CD4-positive, alpha-beta T cell treated with Interleukin-6 at 100 ng/mL for 8 hours (primary cell): Measurements from ENCODE around the gene ADGRF3.
"Not testable (repeated sequence)": the region's sequence is repeated elsewhere in the genome, so short reads cannot be mapped to it uniquely, and the experiment has no call there.

ENCODE experiments used
- DNase-seq: peaks from one replicate; pipeline ENCODE4 v3.0.0-alpha.2; 2020; ENCODE audit warnings: mixed read lengths, low spot score

ADGRF3 gene

DNA sequence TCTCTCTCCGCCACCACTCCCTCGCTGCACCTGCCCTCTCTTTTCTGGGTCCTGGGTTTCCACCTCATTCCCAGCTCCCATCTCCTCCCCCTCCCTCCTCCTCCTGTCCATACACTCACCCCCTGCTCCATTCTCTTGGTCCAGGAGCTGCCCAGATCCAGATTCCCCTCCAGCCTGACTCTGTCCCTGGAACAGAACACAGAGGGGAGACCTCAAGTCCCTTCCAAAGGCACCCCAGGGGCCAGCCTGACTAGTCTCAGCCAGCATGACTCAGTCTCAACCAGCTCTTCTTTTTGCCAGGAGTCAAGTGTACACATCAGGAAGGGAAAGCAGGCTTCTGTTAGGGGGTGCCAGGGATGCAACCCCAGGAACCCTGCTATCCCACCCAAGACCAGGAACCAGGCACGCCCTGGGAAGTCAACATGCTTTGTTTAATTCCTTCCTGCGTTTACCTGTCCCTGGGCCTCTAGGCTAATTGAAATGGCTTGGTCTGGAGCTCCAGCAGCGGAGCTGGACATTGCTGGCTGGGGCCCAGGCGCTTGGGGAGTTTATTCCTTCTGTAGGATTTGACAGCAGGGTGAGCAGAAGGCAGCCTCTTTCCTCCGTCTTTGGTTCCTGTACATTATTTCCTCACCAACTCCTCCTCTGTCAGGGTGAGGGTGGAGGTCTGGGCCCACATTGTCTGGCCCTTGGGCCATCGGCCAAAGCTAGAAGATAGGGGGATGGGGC is 29.0 kb downstream of the ADGRF3 start:
- DNase-seq: no peak

DNA sequence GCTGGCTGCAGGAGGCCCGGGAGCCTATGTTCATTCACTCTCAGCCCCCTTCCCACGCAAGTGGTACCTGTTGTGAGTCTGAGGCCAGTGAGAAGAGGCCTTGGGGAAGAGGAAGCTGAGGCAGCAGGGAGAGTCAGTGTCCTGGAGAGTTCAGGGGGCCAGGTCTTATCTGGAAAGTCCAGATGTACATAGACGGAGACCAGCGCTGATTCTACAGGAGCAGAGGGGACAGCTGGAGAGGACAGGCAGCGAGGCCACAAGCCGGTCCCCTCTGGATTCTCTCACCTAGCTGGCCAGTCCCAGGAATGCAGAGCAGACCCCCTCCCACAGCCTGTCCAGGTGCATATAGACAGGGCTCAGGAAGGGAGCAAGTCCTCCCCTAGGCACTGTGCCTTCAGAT is 29.7 kb downstream of the ADGRF3 start:
- no peak for DNase-seq

DNA sequence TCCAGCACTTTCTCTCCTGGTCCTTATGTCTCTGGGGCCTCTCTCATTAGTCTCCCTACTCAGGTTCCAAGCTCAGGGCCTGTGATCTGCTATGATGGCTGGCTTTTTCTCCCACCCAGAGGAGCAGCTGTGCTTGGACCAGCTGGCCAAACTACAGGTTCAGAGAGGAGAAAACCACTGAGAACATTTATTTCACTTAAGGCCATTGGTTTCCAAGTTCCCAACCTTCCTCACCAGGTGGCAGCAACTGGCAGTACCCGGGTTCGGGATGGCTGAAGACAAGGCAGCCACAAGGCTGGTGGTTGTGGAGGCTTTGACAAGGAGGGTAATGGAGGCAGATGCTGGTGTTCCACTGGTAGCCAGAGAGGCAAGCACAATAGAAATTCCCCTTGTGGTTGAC is 30.5 kb downstream of the ADGRF3 start:
- no peak for DNase-seq

DNA sequence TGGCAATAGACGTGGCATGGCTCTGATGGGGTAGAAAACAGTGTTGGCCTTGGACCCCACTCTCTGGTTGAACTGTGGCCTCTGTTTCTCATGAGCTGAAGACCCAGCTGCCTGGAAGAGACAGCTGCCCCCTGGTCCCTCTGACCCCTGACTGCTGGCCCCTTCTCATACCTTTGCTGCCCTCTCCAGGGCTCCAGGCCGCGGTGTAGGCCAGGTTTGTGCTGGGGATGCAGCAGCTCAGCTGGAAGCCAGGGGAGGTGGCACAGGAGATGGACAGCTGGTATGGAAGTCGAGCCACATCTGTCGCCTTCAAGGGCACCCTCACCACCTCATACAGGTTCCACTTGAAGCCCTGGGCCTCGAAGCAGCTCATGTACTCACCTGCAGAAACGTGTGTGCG is 32.3 kb downstream of the ADGRF3 start:
- DNase-seq: no peak

- DNase-seq: no peak
These were observed 33.1 kb downstream of the ADGRF3 start for GRCh38 chr2:26313446-26313845.

DNA sequence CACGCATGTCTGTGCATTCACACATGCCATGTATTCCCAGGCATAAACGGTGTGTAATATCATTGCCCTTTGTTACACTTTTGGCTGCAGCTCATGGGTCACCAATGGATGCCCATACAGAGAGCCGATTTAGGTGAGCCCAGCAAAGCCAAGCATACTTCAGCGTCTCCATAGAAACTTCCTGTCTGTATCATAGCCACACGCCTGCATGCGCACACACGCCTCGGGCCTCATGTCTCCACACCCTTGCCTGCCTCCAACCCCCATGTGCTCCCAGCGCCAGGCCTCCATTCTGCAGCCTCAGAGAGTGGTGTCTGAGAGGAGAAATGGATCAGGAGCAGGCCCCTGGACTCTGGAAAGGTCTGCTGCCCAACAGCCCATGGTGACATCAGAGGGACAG is 34.1 kb downstream of the ADGRF3 start:
- no peak for DNase-seq

- no peak for DNase-seq
These were observed 36.7 kb downstream of the ADGRF3 start for GRCh38 chr2:26309921-26310320.

DNA sequence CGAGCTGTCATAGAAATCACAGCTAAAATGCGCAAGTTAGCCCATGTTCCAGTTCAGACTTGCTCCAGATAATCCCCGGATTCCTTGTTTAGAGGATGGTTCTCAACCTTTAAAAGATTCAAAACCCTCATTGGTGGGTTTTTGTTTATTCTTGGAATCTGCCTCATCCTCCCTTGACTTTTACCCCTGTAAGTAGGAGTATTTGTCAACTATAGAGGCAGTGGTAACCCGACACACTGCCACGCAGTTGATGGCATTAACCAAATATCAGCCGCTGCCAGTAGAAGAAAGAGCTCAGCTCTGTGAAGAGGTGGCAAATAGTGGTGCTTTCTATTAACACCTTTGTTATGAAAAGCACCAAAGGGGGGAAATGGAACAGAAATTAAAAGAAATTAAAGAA is 41.0 kb downstream of the ADGRF3 start:
- DNase-seq: no peak

GRCh38 chr2:26305094-26305493 is 41.5 kb downstream of the ADGRF3 start:
- DNase-seq: not testable (repeated sequence)

DNA sequence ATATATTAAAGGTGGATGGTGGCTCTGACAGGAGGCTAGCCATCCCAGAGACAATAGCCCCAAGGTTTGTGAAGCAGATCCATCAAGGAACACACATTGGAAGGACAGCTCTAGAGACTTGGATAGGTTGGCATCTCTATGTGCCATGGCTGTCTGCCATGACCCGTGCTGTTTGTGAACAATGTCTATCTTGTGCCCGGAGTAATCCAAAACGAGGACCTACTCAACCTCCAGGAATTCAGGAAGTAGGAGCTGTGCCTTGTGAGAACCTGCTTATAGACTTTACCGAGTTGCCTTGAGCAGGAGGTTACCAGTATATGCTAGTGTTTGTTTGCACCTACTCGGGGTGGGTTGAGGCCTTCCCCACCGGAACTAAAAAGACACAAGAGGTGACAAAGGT is 43.7 kb downstream of the ADGRF3 start:
- DNase-seq: no peak

DNA sequence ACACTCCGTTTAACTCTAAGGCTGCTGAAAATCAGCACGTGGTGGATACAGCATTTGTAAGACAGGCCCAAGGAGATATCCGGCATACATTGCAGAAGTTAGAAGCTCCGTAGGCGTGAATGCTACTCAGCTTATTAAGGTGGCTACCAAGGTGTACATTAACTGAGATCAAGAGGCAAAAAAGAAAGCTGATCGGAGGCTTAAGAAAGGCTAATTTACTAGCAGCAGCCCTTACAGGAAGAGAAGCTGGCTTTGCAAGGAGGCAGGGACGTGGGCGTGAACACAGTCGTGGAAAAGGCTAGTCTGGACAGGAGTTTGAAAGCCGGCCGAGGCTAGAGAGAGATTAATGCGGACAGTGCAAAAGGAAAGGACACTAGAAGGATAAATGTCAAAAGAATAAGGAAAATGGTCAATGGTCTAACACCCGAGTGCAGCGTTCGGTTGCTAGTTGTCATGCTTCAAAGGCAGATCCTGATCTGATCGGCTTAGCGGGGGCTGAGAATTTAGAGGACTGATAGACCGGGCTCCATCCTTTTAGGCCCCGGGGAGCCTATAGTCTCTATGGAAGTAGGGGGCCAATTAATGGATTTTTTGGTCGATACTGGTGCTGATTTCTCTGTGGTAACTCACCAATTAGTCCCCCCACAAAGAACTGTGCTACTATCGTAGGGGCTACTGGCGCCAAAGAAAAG is 46.2 kb downstream of the ADGRF3 start:
- peak; percentile 34 for DNase-seq

DNA sequence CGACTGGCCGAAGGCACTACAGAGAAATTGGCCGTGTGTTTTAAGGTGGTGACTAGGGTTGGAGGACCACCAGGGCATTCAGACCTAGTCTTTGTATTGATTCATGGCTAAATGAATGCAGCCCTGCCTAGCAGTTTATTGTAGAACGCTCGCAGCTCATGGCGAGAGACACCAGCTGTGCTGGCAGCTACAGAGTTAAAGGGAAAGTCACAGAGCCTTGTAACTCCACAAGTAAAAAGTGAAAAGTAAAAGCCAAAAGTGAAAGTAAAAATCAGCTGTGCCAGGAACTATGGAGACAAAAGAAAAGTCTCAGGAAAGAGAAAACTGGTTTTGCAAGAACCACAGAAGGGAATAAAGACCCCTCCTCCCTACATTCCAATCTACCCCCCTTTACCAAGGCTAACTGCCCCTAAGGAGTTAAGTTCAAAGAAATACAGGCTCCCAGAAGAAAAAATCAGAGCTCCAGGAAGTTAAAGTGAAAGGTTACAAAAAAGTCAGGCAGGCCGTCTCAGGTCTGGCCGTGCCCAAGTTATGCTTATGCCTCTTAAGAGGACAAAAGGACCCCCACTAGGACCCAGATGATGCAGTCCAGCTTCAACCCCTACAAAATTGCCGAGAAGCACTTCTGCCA is 47.0 kb downstream of the ADGRF3 start:
- DNase-seq: peak; percentile 18

- DNase-seq: peak; percentile 48
These were observed 47.8 kb downstream of the ADGRF3 start for GRCh38 chr2:26298638-26299393.

GRCh38 chr2:26298286-26298637 is 48.3 kb downstream of the ADGRF3 start:
- DNase-seq: no peak

- DNase-seq: no peak
These were observed 49.5 kb downstream of the ADGRF3 start for GRCh38 chr2:26297061-26297460.

DNA sequence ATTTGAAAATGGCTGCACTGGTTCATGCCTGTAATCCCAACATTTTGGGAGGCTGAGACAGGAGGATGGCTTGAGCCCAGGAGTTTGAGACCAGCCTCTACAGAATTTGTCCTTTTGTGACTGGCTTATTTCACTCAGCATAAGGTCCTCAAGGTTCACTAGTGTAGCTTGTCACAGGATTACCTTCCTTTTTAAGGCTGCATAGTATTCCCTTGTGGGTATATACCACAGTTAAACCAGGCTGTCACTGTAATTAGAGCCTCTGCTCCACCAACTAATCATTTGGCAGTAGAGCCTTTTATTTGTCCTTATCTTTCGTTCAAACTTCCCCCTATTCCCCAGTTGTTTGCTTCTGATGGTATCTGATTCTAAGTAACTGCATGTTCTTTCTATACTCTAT is 51.1 kb downstream of the ADGRF3 start:
- DNase-seq: no peak

GRCh38 chr2:26292646-26293045 is 53.9 kb downstream of the ADGRF3 start:
- no peak for DNase-seq

- no peak for DNase-seq
These were observed 56.6 kb downstream of the ADGRF3 start for GRCh38 chr2:26290001-26290400.

GRCh38 chr2:26285931-26286330 is 60.7 kb downstream of the ADGRF3 start:
- DNase-seq: no peak

DNA sequence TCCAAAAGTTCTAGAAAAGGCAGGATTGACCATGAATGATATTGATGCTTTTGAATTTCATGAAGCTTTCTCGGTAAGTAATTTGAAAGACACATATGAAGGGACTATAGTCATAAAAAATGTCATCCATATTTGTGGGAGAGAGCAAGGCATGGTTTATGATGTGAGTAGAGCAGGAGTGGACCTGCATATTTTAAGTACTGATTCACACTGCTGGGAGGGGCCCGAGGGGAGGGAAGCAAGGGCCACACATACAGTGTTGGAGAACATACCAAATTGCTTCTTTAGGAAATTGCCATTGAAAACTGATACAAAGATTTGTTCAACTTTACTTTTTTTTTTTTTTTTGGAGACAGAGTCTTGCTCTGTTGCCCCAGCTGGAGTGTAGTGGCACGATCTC is 62.5 kb downstream of the ADGRF3 start:
- no peak for DNase-seq

GRCh38 chr2:26283606-26284005 is 63.0 kb downstream of the ADGRF3 start:
- DNase-seq: no peak

- DNase-seq: no peak
These were observed 65.4 kb downstream of the ADGRF3 start for GRCh38 chr2:26281226-26281625.

- DNase-seq: no peak
These were observed 66.7 kb downstream of the ADGRF3 start for GRCh38 chr2:26279886-26280285.
